Measurements from ENCODE around the gene SART1. TPM values are rescaled to one million over a fixed set of nuclear protein-coding genes. Genes with fewer than 3 reads are reported as not detected.
"Not testable (repeated sequence)": the region's sequence is repeated elsewhere in the genome, so short reads cannot be mapped to it uniquely, and the experiment has no call there.

The SART1 gene
- total RNA-seq, 4 donors from 2014 or later: 21.1 to 56.6 (median 26.1) TPM

GRCh38 chr11:65945430-65945911, 16.1 kb upstream of the SART1 start, which contains the start of gene TSGA10IP:
Gene TSGA10IP (plus strand): TSS chr11:65945480. CDS start chr11:65945676, 196 bp downstream.
- Histone ChIP-seq H3K27me3 (no peaks in the 10 kb centered on the region), H3K4me3 (no peak within 1 kb of the TSS), H3K9me3 (no peaks in the 10 kb centered on the region), H3K4me1 (no peaks in the 10 kb centered on the region), H3K36me3 (no peaks in the 10 kb centered on the region), H3K27ac (no peak within 1 kb of the TSS)
- TF ChIP-seq POLR2AphosphoS5 (IDR thresholded peaks at IDR 0.05) (no peak), EP300 (IDR thresholded peaks at IDR 0.05) (no peak), CTCF (IDR thresholded peaks at IDR 0.05) (no peak), POLR2A (IDR thresholded peaks at IDR 0.05) (no peak)
- 93% methylated on average over 9 of the region's 13 CpGs for WGBS
- DNase-seq (ENCODE audit: low spot score in 2 of 2): no peak

GRCh38 chr11:65945941-65946558, 15.5 kb upstream of the SART1 start:
- Histone ChIP-seq H3K4me1 (no peaks in the 10 kb centered on the region), H3K9me3 (no peaks in the 10 kb centered on the region), H3K36me3 (no peaks in the 10 kb centered on the region), H3K4me3 (no peak overlapping the region), H3K27me3 (no peaks in the 10 kb centered on the region), H3K27ac (no peak overlapping the region)
- no peak for DNase-seq (ENCODE audit: low spot score in 2 of 2)
- WGBS: 90% methylated on average over 11 of the region's 11 CpGs
- TF ChIP-seq POLR2A (IDR thresholded peaks at IDR 0.05) (no peak), EP300 (IDR thresholded peaks at IDR 0.05) (no peak), CTCF (IDR thresholded peaks at IDR 0.05) (no peak), POLR2AphosphoS5 (IDR thresholded peaks at IDR 0.05) (no peak)

GRCh38 chr11:65946655-65947054, 14.9 kb upstream of the SART1 start:
- Histone ChIP-seq H3K4me1 (no peaks in the 10 kb centered on the region), H3K27me3 (no peaks in the 10 kb centered on the region), H3K4me3 (no peak overlapping the region), H3K36me3 (no peaks in the 10 kb centered on the region), H3K27ac (no peak overlapping the region), H3K9me3 (no peaks in the 10 kb centered on the region)
- 74% methylated on average over 3 of the region's 4 CpGs for WGBS
- no peak for TF ChIP-seq POLR2A (IDR thresholded peaks at IDR 0.05)
- no peak for TF ChIP-seq CTCF (IDR thresholded peaks at IDR 0.05)
- DNase-seq (ENCODE audit: low spot score in 2 of 2): no peak

- Histone ChIP-seq H3K9me3 (no peaks in the 10 kb centered on the region), H3K4me1 (peaks cover under 1% of the 10 kb centered on the region), H3K4me3 (no peak overlapping the region), H3K36me3 (no peaks in the 10 kb centered on the region), H3K27ac (no peak overlapping the region), H3K27me3 (no peaks in the 10 kb centered on the region)
- DNase-seq (ENCODE audit: low spot score in 2 of 2): no peak
- 71% methylated on average over 11 of the region's 13 CpGs for WGBS
- TF ChIP-seq CTCF (IDR thresholded peaks at IDR 0.05) (no peak), EP300 (IDR thresholded peaks at IDR 0.05) (no peak), POLR2A (IDR thresholded peaks at IDR 0.05) (no peak), POLR2AphosphoS5 (IDR thresholded peaks at IDR 0.05) (no peak)
Observed at GRCh38 chr11:65947133-65947532, 14.4 kb upstream of the SART1 start.

- TF ChIP-seq EP300 (IDR thresholded peaks at IDR 0.05): no peak
- TF ChIP-seq POLR2AphosphoS5 (IDR thresholded peaks at IDR 0.05): no peak
- no peak for TF ChIP-seq POLR2A (IDR thresholded peaks at IDR 0.05)
- no peak for TF ChIP-seq CTCF (IDR thresholded peaks at IDR 0.05)
- Histone ChIP-seq H3K9me3 (no peaks in the 10 kb centered on the region), H3K27me3 (no peaks in the 10 kb centered on the region), H3K4me1 (peaks cover 2% of the 10 kb centered on the region), H3K36me3 (no peaks in the 10 kb centered on the region), H3K4me3 (no peak overlapping the region), H3K27ac (no peak overlapping the region)
- no peak for DNase-seq (ENCODE audit: low spot score in 2 of 2)
- 88% methylated on average over 12 of the region's 12 CpGs for WGBS
Observed at GRCh38 chr11:65947603-65948125, 13.9 kb upstream of the SART1 start.

- H3K36me3 ChIP-seq; H3K27ac ChIP-seq; H3K4me1 ChIP-seq; DNase-seq (ENCODE audit: low spot score in 2 of 2); H3K27me3 ChIP-seq; H3K9me3 ChIP-seq; H3K4me3 ChIP-seq: not testable (repeated sequence)
- 92% methylated on average over 5 of the region's 5 CpGs for WGBS
Observed at GRCh38 chr11:65950711-65951110, 10.8 kb upstream of the SART1 start.

- not testable (repeated sequence) for DNase-seq (ENCODE audit: low spot score in 2 of 2); H3K36me3 ChIP-seq; H3K4me1 ChIP-seq; H3K4me3 ChIP-seq; H3K27ac ChIP-seq; H3K27me3 ChIP-seq; H3K9me3 ChIP-seq
- WGBS: 46% methylated on average over 3 of the region's 3 CpGs
Observed at GRCh38 chr11:65951641-65952040, 9.9 kb upstream of the SART1 start.

All from suprapubic skin (tissue), 4 donors.